IMR-90 (cell line): ENCODE results near the gene UBE2N. TPM values are rescaled to one million over a fixed set of nuclear protein-coding genes. Genes with fewer than 3 reads are reported as not detected.
A peak's percentile ranks its signal among the peaks of the same experiment; 100 is the strongest.

ENCODE experiments used
- ATAC-seq: fragments of 200-7000 bp; cut with Tn5 transposase; 2 replicates; pipeline ENCODE4 v1.9.1; 2020; ENCODE audit warnings: low read depth, mild to moderate bottlenecking, moderate library complexity
- BruUV-seq: library from RNA; stranded (reverse); fragments of 400-500 nt; replicated peaks from 2 replicates; lab custom pipeline; 2021; lab: Mats Ljungman, UMichigan
- CTCF ChIA-PET: fragments of 300-600 bp; formaldehyde crosslinking; extraction: SDS; loops from one replicate; lab custom pipeline; 2021; ENCODE audit warnings: antibody characterized with exemption; lab: Yijun Ruan, JAX
- POLR2A ChIA-PET: fragments of 300-600 bp; sonication (Branson Sonifier 250); formaldehyde crosslinking; loops from one replicate; lab custom pipeline; 2022; ENCODE audit warnings: antibody characterized with exemption; ENCODE audit not compliant: unreplicated experiment; lab: Charles Lee
- DNase-seq: peaks from one replicate; pipeline ENCODE4 v3.0.0; 2013
- H2AFZ ChIP-seq: replicated peaks from 2 replicates; pipeline ENCODE3; 2013; ENCODE audit warnings: low read length, mild to moderate bottlenecking; ENCODE audit not compliant: poor library complexity
- H2AK5ac ChIP-seq: 2 replicates; pipeline ENCODE4 v1.6.1; 2013; ENCODE audit warnings: low read depth, low read length, inconsistent platforms
- H2AK9ac ChIP-seq: replicated peaks from 2 replicates; pipeline ENCODE3; 2013; ENCODE audit warnings: mild to moderate bottlenecking, low read depth, low read length, moderate library complexity; ENCODE audit not compliant: poor library complexity
- H2BK120ac ChIP-seq: 2 replicates; pipeline ENCODE4 v1.6.1; 2013; ENCODE audit warnings: low read depth, low read length, inconsistent platforms
- H2BK15ac ChIP-seq: 3 replicates; pipeline ENCODE4 v1.6.1; 2013; ENCODE audit warnings: low read depth, low read length, inconsistent platforms
- H2BK20ac ChIP-seq: 2 replicates; pipeline ENCODE4 v1.6.1; 2013; ENCODE audit warnings: low read depth, mild to moderate bottlenecking, inconsistent platforms, low read length, moderate library complexity
- H2BK5ac ChIP-seq: 2 replicates; pipeline ENCODE4 v1.6.1; 2013; ENCODE audit warnings: mild to moderate bottlenecking, low read depth, low read length, inconsistent platforms; ENCODE audit not compliant: poor library complexity, severe bottlenecking
- H3K14ac ChIP-seq: replicated peaks from 2 replicates; pipeline ENCODE4 v1.6.1; 2013; ENCODE audit warnings: low read depth, low read length, inconsistent platforms
- H3K18ac ChIP-seq: 2 replicates; pipeline ENCODE4 v1.6.1; 2013; ENCODE audit warnings: low read depth, low read length, control low read depth
- H3K23ac ChIP-seq: 2 replicates; pipeline ENCODE4 v1.6.1; 2013; ENCODE audit warnings: low read depth, low read length, inconsistent platforms
- H3K27ac ChIP-seq: 2 replicates; pipeline ENCODE4 v1.5.1; 2013; ENCODE audit warnings: mild to moderate bottlenecking, control low read depth, low read length; ENCODE audit not compliant: insufficient read depth
- H3K27me3 ChIP-seq: 2 replicates; pipeline ENCODE4 v1.6.1; 2013; ENCODE audit warnings: low read length; ENCODE audit not compliant: control insufficient read depth, insufficient read depth
- H3K36me3 ChIP-seq: 2 replicates; pipeline ENCODE4 v1.6.1; 2013; ENCODE audit warnings: low read length, mixed read lengths; ENCODE audit not compliant: control insufficient read depth, insufficient read depth
- H3K4ac ChIP-seq: 2 replicates; pipeline ENCODE4 v1.6.1; 2013; ENCODE audit warnings: low read depth, low read length, inconsistent platforms
- H3K4me1 ChIP-seq: 2 replicates; pipeline ENCODE4 v1.6.1; 2013; ENCODE audit warnings: low read length, mixed read lengths; ENCODE audit not compliant: control insufficient read depth, insufficient read depth
- H3K4me2 ChIP-seq: 2 replicates; pipeline ENCODE4 v1.6.1; 2013; ENCODE audit warnings: low read depth, mild to moderate bottlenecking, control low read depth, low read length, moderate library complexity
- H3K4me3 ChIP-seq: 2 replicates; pipeline ENCODE4 v1.5.1; 2013; ENCODE audit warnings: low read depth, mild to moderate bottlenecking, control low read depth, low read length, moderate library complexity; ENCODE audit not compliant: insufficient read depth
- H3K56ac ChIP-seq: 2 replicates; pipeline ENCODE4 v1.6.1; 2013; ENCODE audit warnings: low read length, inconsistent platforms; ENCODE audit not compliant: insufficient read depth; ENCODE audit errors: extremely low read depth
- H3K79me1 ChIP-seq, 2 experiments: 2 replicates each; pipeline ENCODE4 v1.6.1; 2013; ENCODE audit warnings: low read length in 2 of 2, inconsistent platforms in 1 of 2, low read depth in 1 of 2
- H3K9ac ChIP-seq: 2 replicates; pipeline ENCODE4 v1.6.1; 2013; ENCODE audit warnings: low read depth, low read length, control low read depth
- H3K9me1 ChIP-seq: 2 replicates; pipeline ENCODE4 v1.6.1; 2013; ENCODE audit warnings: low read length, inconsistent platforms; ENCODE audit not compliant: insufficient read depth
- H3K9me3 ChIP-seq: 2 replicates; pipeline ENCODE4 v1.6.1; 2013; ENCODE audit warnings: low read length; ENCODE audit not compliant: control insufficient read depth, insufficient read depth
- H4K20me1 ChIP-seq: 2 replicates; pipeline ENCODE4 v1.6.1; 2013; ENCODE audit warnings: low read length, inconsistent platforms; ENCODE audit not compliant: insufficient read depth
- H4K5ac ChIP-seq: 2 replicates; pipeline ENCODE4 v1.6.1; 2013; ENCODE audit warnings: mild to moderate bottlenecking, low read depth, low read length, control low read depth
- H4K8ac ChIP-seq, 2 experiments: 2 replicates each; pipeline ENCODE4 v1.6.1; 2013; ENCODE audit warnings: low read depth in 2 of 2, low read length in 2 of 2, control low read depth in 1 of 2, inconsistent platforms in 1 of 2
- H4K91ac ChIP-seq: 2 replicates; pipeline ENCODE4 v1.6.1; 2013; ENCODE audit warnings: low read depth, low read length, inconsistent platforms; ENCODE audit not compliant: insufficient read depth
- CEBPB ChIP-seq: IDR thresholded peaks from 2 replicates; pipeline ENCODE4 v1.6.1; 2012; ENCODE audit warnings: low read depth, low read length, improper control_type of control experiment
- MAZ ChIP-seq: IDR thresholded peaks from 2 replicates; pipeline ENCODE4 v1.6.1; 2012; ENCODE audit warnings: low read depth, mild to moderate bottlenecking, low read length, improper control_type of control experiment, moderate library complexity, borderline replicate concordance
- WGBS, 2 experiments: methylation state at CpG; one replicate each; pipeline versions ENCODE4 v1.1.5 to v1.1.7; 2013; ENCODE audit warnings: missing lambda C conversion rate in 2 of 2; ENCODE audit not compliant: insufficient read length in 1 of 2; ENCODE audit errors: extremely low coverage in 2 of 2; 5-methylcytosine and 5-hydroxymethylcytosine counted together
- dilution Hi-C: fragments of 300-500 bp; cut with HindIII; formaldehyde crosslinking; loops from one replicate; pipeline ENCODE4 v1.14.3; 2018; ENCODE audit warnings: low sequenced_read_pairs; ENCODE audit not compliant: unreplicated experiment
- in situ Hi-C: fragments of 300-500 bp; cut with MboI; formaldehyde crosslinking; loops from 3 replicates; pipeline ENCODE4 v1.14.3; 2019; ENCODE audit warnings: low sequenced_read_pairs, inconsistent platforms, mixed read lengths
- intact Hi-C: fragments of 100-400 bp; cut with micrococcal nuclease; formaldehyde crosslinking; loops from 2 replicates; pipeline ENCODE4 v1.10.0; 2022
- polyA plus RNA-seq, 3 experiments: library from polyadenylated mRNA; depleted of rRNA; stranded (reverse); fragments of >200 nt; gene quantifications; 2 replicates each; pipeline ENCODE4 v1.2.3, GENCODE V29; 2012; ENCODE audit warnings: low replicate concordance in 1 of 3
- total RNA-seq: library from RNA; depleted of rRNA; stranded (reverse); fragments of >200 nt; gene quantifications from 2 replicates; pipeline ENCODE4 v1.2.3, GENCODE V29; 2012

Gene UBE2N
- total and polyA plus RNA-seq, 2 of the 4 experiments (the other 2 are of a cell fraction), result 64.5 to 103 TPM

DNA sequence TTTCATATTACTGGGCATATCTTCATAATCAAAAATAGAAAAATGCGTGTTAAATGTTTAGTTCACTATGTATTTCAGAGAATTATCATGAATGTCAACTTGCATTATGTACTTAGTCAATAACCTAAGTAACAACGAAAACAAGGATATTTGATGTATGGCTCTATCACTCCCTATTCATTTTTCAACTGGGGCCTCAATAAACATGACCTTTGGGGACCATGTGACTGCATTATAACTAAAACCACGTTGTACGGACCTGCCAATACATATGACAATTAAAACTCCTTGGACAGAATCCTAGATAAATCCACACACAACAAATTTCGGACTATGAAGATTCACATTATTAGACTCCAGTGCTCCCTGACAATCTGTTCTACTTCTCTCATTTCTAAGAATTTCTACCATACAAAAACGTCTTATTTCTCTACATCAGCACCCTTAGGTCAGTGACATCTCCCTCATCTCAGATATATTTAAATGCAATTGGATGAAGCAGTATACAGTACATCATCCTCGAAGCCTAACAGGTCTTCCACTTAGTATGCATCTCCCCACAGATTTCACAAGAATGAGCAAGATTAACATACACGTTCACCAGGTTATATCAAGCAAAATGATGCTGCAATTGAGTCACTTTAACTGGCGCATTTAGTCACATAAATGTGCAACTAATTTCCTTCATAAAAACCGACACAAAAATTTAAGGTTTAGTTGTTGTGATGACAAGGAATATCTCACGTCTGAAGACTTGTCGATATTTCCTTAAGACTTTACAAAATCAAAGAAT, 1.5 kb downstream of the UBE2N start:
- TF ChIP-seq MAZ (no peak), CEBPB (peak; percentile 85)
- peak; percentile 34 for DNase-seq
- Histone ChIP-seq H4K91ac (no peak overlapping the region), H3K9me3 (no peaks in the 10 kb centered on the region), H3K18ac (no peak overlapping the region), H2BK15ac (no peak overlapping the region), H3K9me1 (peaks cover 15% of the 10 kb centered on the region), H3K27me3 (no peaks in the 10 kb centered on the region), H2AK9ac (no peak overlapping the region), H3K4me1 (peaks cover 13% of the 10 kb centered on the region), H3K36me3 (no peaks in the 10 kb centered on the region), H3K14ac (0 out of 2 replicates have a peak overlapping the region, but pooled peaks have one; percentile 10), H3K9ac (peak overlapping the region; percentile 89), H3K4me2 (peak overlapping the region; percentile 97), H4K8ac (no peak overlapping the region), H3K56ac (no peak overlapping the region), H3K4me3 (peak overlapping the region; percentile 86), H3K27ac (no peak overlapping the region), H2AK5ac (no peak overlapping the region), H4K20me1 (peaks cover 59% of the 10 kb centered on the region), H3K79me1 (peaks cover 3 to 30% of the 10 kb centered on the region in 2 experiments; a peak in 3 of 4 replicates), H3K23ac (peak overlapping the region; percentile 43), H3K4ac (no peak overlapping the region), H2BK120ac (no peak overlapping the region), H4K5ac (no peak overlapping the region; the same call in 1 of the 2 replicates), H2BK5ac (peak overlapping the region; percentile 78), H2BK20ac (no peak overlapping the region), H2AFZ (no peak overlapping the region)
- dilution Hi-C loops, result no loop called here
- in situ Hi-C loops, result no loop called here
- intact Hi-C loops, result no loop called here
- ChIA-PET POLR2A (no interaction called here), CTCF (interaction anchor here (0.6 to 1.0 kb wide), 2 partner anchors 7 to 21 kb away, joined by 3 to 4 read pairs; no protein-coding TSS in a partner anchor)
- BruUV-seq, result TSS peak; percentile 50
- no peak for ATAC-seq
- 13% methylated on average over 3 of the region's 12 CpGs; no CpG with 5 or more reads in 1 of the 2 experiments for WGBS, 2 experiments
